Colonic mucosa (tissue), 4 donors: ENCODE results near the gene RHOT1. TPM values are rescaled to one million over a fixed set of nuclear protein-coding genes. Genes with fewer than 3 reads are reported as not detected.

Experiments used
- DNase-seq: peaks from one replicate; pipeline ENCODE4 v3.0.0-alpha.2; 2020
- H3K27ac ChIP-seq: fragments of 200-600 bp; one replicate; pipeline ENCODE4 v1.8.0; 2021
- H3K27me3 ChIP-seq: fragments of 200-600 bp; one replicate; pipeline ENCODE4 v1.8.0; 2021
- H3K36me3 ChIP-seq: fragments of 200-600 bp; one replicate; pipeline ENCODE4 v1.8.0; 2021
- H3K4me1 ChIP-seq: fragments of 200-600 bp; one replicate; pipeline ENCODE4 v1.8.0; 2021; ENCODE audit warnings: mild to moderate bottlenecking
- H3K4me3 ChIP-seq: fragments of 200-600 bp; one replicate; pipeline ENCODE4 v1.8.0; 2021
- H3K9ac ChIP-seq, 2 donors: one replicate each; pipeline ENCODE4 v1.7.0; 2013; ENCODE audit warnings: control low read depth in 2 of 2, low read depth in 2 of 2, low read length in 2 of 2
- H3K9me3 ChIP-seq: fragments of 200-600 bp; one replicate; pipeline ENCODE4 v1.8.0; 2021
- intact Hi-C: fragments of 100-400 bp; cut with DNase I; formaldehyde crosslinking; loops from one replicate; pipeline ENCODE4 v1.14.1; 2022
- total RNA-seq, 2 donors: library from RNA; stranded (reverse); fragmentation: NEBNext Ultra II Directional in 1 of 2; extraction: Animal tissue kit (Norgen Biotek cat#: 25700) in 1 of 2; gene quantifications; one replicate each; pipeline ENCODE4 v1.2.1, GENCODE V29; 2021
- TF ChIP-seq, protein P1 (sequence below): fragments of 200-600 bp; IDR thresholded peaks from one replicate; pipeline ENCODE4 v1.8.0; 2022; ENCODE audit warnings: antibody characterized with exemption, mild to moderate bottlenecking
- donor health status: healthy.
- donor health status: DM: no; HTN: no; CAD: no.
- donor health status: DM: no; HTN: no; CAD: no.

Gene RHOT1
- total RNA-seq, 2 donors from 2014 or later: 18.1 to 27.4 TPM

DNA sequence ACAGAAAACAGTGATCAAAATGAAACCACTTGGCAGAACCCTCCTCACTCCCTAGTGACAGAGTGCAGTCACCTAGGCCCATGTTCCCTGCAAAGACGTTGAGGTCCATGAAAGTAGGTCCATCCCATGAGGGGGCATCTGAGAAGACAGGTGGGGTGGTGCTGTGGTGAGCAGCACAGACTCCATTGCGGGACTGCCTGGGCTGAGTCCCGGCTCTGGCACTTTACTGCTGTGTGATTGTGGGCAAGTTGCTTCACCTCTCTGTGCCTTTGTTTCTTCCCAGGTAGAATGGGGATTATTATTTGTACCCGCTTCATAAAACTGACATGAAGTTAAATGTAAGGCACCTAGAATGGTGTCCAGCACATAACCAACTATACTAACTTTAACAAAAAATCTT lies 23.5 kb upstream of the RHOT1 start:
- H3K36me3 ChIP-seq: no peaks in the 10 kb centered on the region
- H3K4me1 ChIP-seq: no peaks in the 10 kb centered on the region
- TF ChIP-seq, protein P1, sequence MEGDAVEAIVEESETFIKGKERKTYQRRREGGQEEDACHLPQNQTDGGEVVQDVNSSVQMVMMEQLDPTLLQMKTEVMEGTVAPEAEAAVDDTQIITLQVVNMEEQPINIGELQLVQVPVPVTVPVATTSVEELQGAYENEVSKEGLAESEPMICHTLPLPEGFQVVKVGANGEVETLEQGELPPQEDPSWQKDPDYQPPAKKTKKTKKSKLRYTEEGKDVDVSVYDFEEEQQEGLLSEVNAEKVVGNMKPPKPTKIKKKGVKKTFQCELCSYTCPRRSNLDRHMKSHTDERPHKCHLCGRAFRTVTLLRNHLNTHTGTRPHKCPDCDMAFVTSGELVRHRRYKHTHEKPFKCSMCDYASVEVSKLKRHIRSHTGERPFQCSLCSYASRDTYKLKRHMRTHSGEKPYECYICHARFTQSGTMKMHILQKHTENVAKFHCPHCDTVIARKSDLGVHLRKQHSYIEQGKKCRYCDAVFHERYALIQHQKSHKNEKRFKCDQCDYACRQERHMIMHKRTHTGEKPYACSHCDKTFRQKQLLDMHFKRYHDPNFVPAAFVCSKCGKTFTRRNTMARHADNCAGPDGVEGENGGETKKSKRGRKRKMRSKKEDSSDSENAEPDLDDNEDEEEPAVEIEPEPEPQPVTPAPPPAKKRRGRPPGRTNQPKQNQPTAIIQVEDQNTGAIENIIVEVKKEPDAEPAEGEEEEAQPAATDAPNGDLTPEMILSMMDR: no peak
- H3K4me3 ChIP-seq: no peak overlapping the region
- no peaks in the 10 kb centered on the region for H3K27me3 ChIP-seq
- no peak overlapping the region for H3K27ac ChIP-seq
- H3K9me3 ChIP-seq: no peaks in the 10 kb centered on the region
- no peak overlapping the region for H3K9ac ChIP-seq
- no peak for DNase-seq
- intact Hi-C loops: no loop called here

DNA sequence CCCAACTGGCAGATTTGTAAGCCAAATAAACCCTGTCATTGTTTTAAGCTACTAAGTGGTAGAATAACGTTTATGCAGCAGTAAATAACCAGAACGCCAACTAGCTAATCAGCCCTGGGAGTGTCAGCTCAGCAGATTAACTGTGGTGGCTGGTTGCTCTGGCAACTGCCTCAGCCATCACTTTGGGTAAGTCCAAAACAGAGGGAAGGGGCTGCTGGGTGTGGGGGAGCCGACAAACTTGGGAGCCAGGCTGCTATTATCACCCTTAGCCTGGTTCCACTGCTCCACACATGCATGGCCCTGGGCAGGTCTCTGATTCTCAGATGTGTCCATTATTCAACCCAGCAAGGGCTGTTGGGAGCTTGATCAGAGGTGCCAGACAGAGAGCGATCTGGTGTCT lies 22.2 kb upstream of the RHOT1 start:
- H3K36me3 ChIP-seq: no peaks in the 10 kb centered on the region
- H3K27ac ChIP-seq: no peak overlapping the region
- intact Hi-C loops: no loop called here
- no peak overlapping the region for H3K9ac ChIP-seq
- no peaks in the 10 kb centered on the region for H3K27me3 ChIP-seq
- no peak for DNase-seq
- no peaks in the 10 kb centered on the region for H3K9me3 ChIP-seq
- no peak overlapping the region for H3K4me3 ChIP-seq
- no peaks in the 10 kb centered on the region for H3K4me1 ChIP-seq
- TF ChIP-seq, protein P1: no peak

DNA sequence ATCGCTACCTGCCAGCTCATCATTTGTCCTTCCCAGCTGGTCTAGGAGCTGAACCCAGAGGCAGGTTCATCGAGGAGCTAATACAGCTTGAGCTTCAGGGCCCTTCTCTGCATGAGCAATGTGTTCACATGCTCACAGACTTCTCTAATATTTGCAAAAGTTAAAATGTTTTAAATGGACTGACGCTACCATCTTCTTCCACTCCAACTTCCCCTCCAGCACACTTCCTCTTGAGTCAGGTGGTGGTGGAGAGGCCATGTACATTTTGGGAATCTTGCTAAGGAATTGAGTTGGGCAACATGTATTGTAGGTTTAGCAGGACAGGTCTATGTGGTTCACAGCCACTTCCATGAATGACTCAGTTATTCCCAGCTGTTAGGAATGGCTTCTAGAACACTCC lies 21.6 kb upstream of the RHOT1 start:
- H3K27me3 ChIP-seq: no peaks in the 10 kb centered on the region
- DNase-seq: no peak
- TF ChIP-seq, protein P1: no peak
- no peaks in the 10 kb centered on the region for H3K4me1 ChIP-seq
- no peak overlapping the region for H3K27ac ChIP-seq
- H3K9me3 ChIP-seq: no peaks in the 10 kb centered on the region
- no peaks in the 10 kb centered on the region for H3K36me3 ChIP-seq
- intact Hi-C loops: no loop called here
- H3K9ac ChIP-seq: no peak overlapping the region
- no peak overlapping the region for H3K4me3 ChIP-seq

DNA sequence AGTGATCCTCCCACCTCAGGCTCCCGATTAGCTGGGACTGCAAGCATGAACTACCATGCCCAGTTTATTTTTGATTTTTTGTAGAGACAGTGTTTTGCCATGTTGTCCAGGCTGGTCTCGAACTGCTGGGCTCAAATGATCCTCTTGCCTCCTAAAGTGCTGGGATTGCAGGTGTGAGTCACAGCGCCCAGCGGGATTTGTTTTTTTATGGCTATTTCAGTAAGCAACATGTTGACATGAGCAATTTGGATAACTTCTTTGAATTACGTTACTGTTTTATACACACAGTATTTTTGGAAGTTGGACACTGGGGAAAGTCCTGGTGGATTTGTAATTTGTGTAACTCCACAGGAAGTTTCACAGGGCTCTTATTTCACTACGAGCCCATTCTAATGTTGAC lies 18.5 kb upstream of the RHOT1 start:
- Histone ChIP-seq H3K9me3 (no peaks in the 10 kb centered on the region), H3K9ac (no peak overlapping the region), H3K4me3 (no peak overlapping the region), H3K27me3 (no peaks in the 10 kb centered on the region), H3K4me1 (no peaks in the 10 kb centered on the region), H3K27ac (no peak overlapping the region), H3K36me3 (no peaks in the 10 kb centered on the region)
- no peak for DNase-seq
- TF ChIP-seq, protein P1: no peak
- intact Hi-C loops: no loop called here

DNA sequence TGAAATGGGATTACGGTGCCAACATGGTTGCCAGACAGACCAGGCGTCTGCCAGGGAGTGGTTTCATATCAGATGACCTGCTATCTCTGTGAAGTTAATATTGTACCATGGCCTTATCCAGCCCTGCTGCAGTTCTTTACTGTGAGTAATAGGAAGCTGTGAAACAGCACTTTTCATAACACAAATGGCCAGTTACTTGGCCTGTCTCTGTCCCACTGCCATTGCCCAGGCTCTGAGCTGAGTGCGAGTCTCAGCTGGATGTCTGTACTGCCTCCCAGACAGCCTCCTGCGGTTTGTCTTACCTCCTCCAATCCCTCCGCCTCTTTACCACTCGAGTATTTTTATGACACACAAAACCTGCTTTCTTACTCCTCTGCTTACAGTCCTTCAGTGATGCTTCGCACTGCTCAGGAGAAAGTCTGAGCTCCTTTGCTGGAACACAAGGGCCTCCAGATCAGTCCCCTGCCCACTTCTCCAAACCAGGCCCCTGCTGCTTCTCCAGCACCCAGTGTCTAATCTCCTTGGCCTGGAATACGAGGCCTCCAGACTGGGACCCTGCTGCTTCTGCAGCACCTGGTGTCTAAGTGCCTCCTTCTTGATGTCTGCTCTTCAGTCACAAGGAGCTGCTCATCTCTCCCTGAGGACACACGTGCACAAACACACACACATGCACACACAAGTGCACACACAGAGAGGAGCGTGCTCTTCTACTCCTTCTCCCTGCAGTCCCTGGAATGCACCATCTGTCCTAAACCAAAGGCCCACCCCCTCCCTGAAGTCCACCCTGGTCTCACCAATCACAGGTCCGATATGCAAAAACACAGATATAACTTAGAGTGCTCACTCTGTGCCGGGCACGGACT lies 17.1 kb upstream of the RHOT1 start:
- TF ChIP-seq, protein P1: no peak
- no peak overlapping the region for H3K4me3 ChIP-seq
- H3K9ac ChIP-seq: peak overlapping the region in 1 of 2 donors; percentile 1
- H3K36me3 ChIP-seq: no peaks in the 10 kb centered on the region
- no peaks in the 10 kb centered on the region for H3K27me3 ChIP-seq
- intact Hi-C loops: no loop called here
- no peaks in the 10 kb centered on the region for H3K4me1 ChIP-seq
- DNase-seq: no peak
- H3K27ac ChIP-seq: peak overlapping the region; percentile 12
- H3K9me3 ChIP-seq: no peaks in the 10 kb centered on the region
